RPMI8226 (cell line): Measurements from ENCODE around the gene IBA57.
A peak's percentile ranks its signal among the peaks of the same experiment; 100 is the strongest.

ENCODE experiments used
- DNase-seq: peaks from one replicate; pipeline ENCODE4 v3.0.0-alpha.2; 2015

Gene IBA57

GRCh38 chr1:228145463-228146416, 19.9 kb upstream of the IBA57 start:
- DNase-seq, result no peak

GRCh38 chr1:228146417-228147150, 19.0 kb upstream of the IBA57 start:
- no peak for DNase-seq

- no peak for DNase-seq
These were observed 18.4 kb upstream of the IBA57 start for GRCh38 chr1:228147151-228147693.

- DNase-seq, result no peak
These were observed 17.8 kb upstream of the IBA57 start for GRCh38 chr1:228147768-228148167.

GRCh38 chr1:228148196-228148861, 17.3 kb upstream of the IBA57 start:
- DNase-seq, result no peak

GRCh38 chr1:228148935-228149405, 16.6 kb upstream of the IBA57 start:
- no peak for DNase-seq

- DNase-seq, result no peak
These were observed 16.0 kb upstream of the IBA57 start, which contains the start of gene GJC2 for GRCh38 chr1:228149406-228150119. Gene GJC2, plus strand, starts transcription at chr1:228149930. Its CDS starts 7,829 bp downstream, at chr1:228157759.

- no peak for DNase-seq
These were observed 15.5 kb upstream of the IBA57 start for GRCh38 chr1:228150120-228150460.

- no peak for DNase-seq
These were observed 15.0 kb upstream of the IBA57 start for GRCh38 chr1:228150461-228151179.

- no peak for DNase-seq
These were observed 14.3 kb upstream of the IBA57 start for GRCh38 chr1:228151180-228151925.

GRCh38 chr1:228152097-228152917, 13.3 kb upstream of the IBA57 start:
- no peak for DNase-seq

- DNase-seq, result no peak
These were observed 12.7 kb upstream of the IBA57 start for GRCh38 chr1:228152918-228153258.

- no peak for DNase-seq
These were observed 11.5 kb upstream of the IBA57 start for GRCh38 chr1:228154021-228154669.

GRCh38 chr1:228154670-228155571, 10.7 kb upstream of the IBA57 start:
- peak; percentile 22 for DNase-seq

GRCh38 chr1:228155596-228156514, 9.7 kb upstream of the IBA57 start:
- DNase-seq, result no peak

- no peak for DNase-seq
These were observed 9.1 kb upstream of the IBA57 start for GRCh38 chr1:228156515-228156881.
